Measurements from ENCODE around the gene BTG4. TPM values are rescaled to one million over a fixed set of nuclear protein-coding genes. Genes with fewer than 3 reads are reported as not detected.
A peak's percentile ranks its signal among the peaks of the same experiment; 100 is the strongest.

BTG4 gene
- polyA plus RNA-seq, 1 donor from 2014 or later: not detected

GRCh38 chr11:111541254-111542061 lies 29.3 kb upstream of the BTG4 start:
- Mint-ChIP-seq H3K27ac (no peak overlapping the region), H3K4me1 (peaks cover 3 to 9% (median 7%) of the 10 kb centered on the region in 3 donors), H3K4me3 (peak overlapping the region; percentile 67 to 92 (median 80)), H3K27me3 (peaks cover 51% of the 10 kb centered on the region), H3K9me3 (peaks cover 0 to 2% (median 0%) of the 10 kb centered on the region in 3 donors), H3K36me3 (peaks cover 1% of the 10 kb centered on the region)

GRCh38 chr11:111540937-111541253 lies 28.7 kb upstream of the BTG4 start:
- Mint-ChIP-seq H3K27me3 (peaks cover 51% of the 10 kb centered on the region), H3K36me3 (peaks cover 1% of the 10 kb centered on the region), H3K27ac (no peak overlapping the region), H3K9me3 (peaks cover 0 to 2% (median 0%) of the 10 kb centered on the region in 3 donors), H3K4me3 (peak overlapping the region in 3 of 4 donors; percentile 47 to 92 (median 84)), H3K4me1 (peaks cover 3 to 9% (median 7%) of the 10 kb centered on the region in 3 donors)

DNA sequence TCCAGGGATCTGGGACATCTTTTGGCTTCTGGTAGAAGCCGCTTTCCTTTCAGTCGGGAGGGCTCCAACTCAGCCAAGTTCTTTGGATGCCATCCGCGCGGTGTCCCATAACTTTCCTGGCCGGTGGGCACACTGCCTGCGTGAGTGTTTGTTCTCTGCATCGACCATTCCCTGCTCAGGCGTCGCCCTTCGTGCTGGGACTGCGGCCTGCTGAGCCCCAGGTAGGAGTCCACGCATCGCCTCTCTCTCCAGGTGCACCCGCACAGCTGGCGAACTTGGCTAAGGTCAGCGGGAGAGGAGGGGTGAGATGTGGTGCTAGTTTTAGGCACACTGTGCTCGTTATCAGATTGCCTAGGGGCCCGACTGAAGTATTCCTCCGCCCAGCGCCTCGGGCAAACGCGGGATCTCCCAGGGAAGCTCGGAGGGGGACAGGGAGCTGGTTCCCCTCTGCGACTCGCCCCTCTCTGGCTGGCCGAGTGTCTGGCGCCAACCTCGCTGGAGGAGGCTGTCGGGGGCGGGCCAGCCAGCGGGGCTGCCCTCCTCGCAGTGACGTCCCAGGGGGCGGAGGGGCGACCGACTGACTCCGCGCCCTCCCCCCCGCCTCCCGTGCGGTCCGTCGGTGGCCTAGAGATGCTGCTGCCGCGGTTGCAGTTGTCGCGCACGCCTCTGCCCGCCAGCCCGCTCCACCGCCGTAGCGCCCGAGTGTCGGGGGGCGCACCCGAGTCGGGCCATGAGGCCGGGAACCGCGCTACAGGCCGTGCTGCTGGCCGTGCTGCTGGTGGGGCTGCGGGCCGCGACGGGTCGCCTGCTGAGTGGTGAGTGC lies 28.1 kb upstream of the BTG4 start, which contains the start of gene LAYN:
LAYN (plus strand) TSS at position 607 of the 823 bp plus-strand sequence; CDS start at position 731, 124 bp downstream.
- Mint-ChIP-seq H3K27me3 (peaks cover 55% of the 10 kb centered on the region), H3K36me3 (peaks cover 1% of the 10 kb centered on the region), H3K4me3 (peak within 1 kb of the TSS; percentile 67 to 92 (median 80)), H3K9me3 (peaks cover 0 to 2% (median 0%) of the 10 kb centered on the region in 3 donors), H3K4me1 (peaks cover 3 to 9% (median 7%) of the 10 kb centered on the region in 3 donors), H3K27ac (no peak within 1 kb of the TSS)

DNA sequence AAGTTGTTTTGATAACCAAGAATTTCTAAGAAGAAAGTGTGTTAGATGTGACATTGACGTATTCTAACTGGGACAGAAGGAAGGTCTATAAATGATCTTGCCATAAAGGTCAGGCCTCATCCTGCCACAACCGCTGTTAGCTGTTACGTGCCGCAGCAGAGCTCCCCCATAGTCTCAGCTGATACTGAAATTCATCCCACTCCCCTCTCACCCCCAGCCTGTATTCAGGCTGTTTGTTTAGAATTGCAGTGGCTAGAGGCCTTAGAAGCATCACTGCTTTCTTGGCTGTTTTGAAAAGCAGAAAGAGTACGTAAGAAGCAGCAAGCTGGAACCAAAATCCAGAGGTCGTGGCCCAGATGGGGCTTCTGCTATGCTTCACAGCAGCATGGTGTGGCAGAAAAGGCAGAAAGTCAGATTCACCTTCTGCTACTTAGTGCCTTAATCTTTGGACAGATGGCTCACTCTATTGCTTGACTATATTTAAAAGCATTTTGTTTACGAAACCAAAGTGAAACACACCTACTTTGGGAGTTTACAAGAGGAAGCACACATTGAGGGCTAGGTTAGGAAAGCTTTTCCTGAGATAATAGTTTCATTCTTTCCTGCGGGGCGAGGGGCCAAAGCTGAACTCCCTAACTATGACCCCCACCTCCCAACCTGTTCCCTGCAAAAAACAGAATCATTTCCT lies 27.4 kb upstream of the BTG4 start:
- H3K4me3 Mint-ChIP-seq: peak overlapping the region in 3 of 4 donors; percentile 18 to 50 (median 44)
- peaks cover 0 to 2% (median 0%) of the 10 kb centered on the region in 3 donors for H3K9me3 Mint-ChIP-seq
- no peak overlapping the region for H3K27ac Mint-ChIP-seq
- H3K36me3 Mint-ChIP-seq: peaks cover 1% of the 10 kb centered on the region
- peaks cover 3 to 9% (median 7%) of the 10 kb centered on the region in 3 donors for H3K4me1 Mint-ChIP-seq
- peaks cover 56% of the 10 kb centered on the region for H3K27me3 Mint-ChIP-seq

- Mint-ChIP-seq H3K27ac (no peak overlapping the region), H3K9me3 (peaks cover 0 to 2% (median 0%) of the 10 kb centered on the region in 3 donors), H3K36me3 (peaks cover 3% of the 10 kb centered on the region), H3K27me3 (peaks cover 55% of the 10 kb centered on the region), H3K4me3 (peak overlapping the region in 1 of 4 donors; percentile 34), H3K4me1 (peaks cover 3 to 9% (median 7%) of the 10 kb centered on the region in 3 donors)
Measured at GRCh38 chr11:111538407-111539114, 26.4 kb upstream of the BTG4 start.

- H3K27me3 Mint-ChIP-seq: peaks cover 53% of the 10 kb centered on the region
- H3K4me3 Mint-ChIP-seq: no peak overlapping the region
- peaks cover 3 to 9% (median 7%) of the 10 kb centered on the region in 3 donors for H3K4me1 Mint-ChIP-seq
- H3K36me3 Mint-ChIP-seq: peaks cover 3% of the 10 kb centered on the region
- peak overlapping the region in 1 of 3 donors; percentile 27 for H3K27ac Mint-ChIP-seq
- H3K9me3 Mint-ChIP-seq: peaks cover 0 to 2% (median 0%) of the 10 kb centered on the region in 3 donors
Measured at GRCh38 chr11:111537336-111537860, 25.2 kb upstream of the BTG4 start.

DNA sequence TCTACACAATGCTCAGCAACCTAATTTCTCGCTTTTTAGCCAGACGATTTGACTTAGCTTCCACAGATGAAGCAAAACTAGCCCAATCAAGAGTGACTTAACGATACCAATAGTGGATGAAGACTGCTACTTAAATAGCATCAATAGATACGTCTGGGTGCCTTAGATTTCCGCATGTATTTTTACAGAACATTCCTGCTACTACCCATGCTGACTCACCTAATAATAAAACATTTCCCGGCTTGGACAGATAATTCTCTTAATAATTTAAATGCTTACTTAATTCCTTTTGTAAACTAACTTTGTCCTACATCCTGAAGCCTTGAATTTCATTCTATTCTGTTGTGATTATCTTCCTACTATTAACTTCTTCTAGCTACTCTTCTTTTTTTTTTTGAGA lies 23.1 kb upstream of the BTG4 start:
- H3K27ac Mint-ChIP-seq: no peak overlapping the region
- peaks cover 0 to 5% (median 2%) of the 10 kb centered on the region in 3 donors for H3K4me1 Mint-ChIP-seq
- H3K36me3 Mint-ChIP-seq: peaks cover 3% of the 10 kb centered on the region
- H3K4me3 Mint-ChIP-seq: no peak overlapping the region
- H3K27me3 Mint-ChIP-seq: peaks cover 37% of the 10 kb centered on the region
- peaks cover 0 to 2% (median 0%) of the 10 kb centered on the region in 3 donors for H3K9me3 Mint-ChIP-seq

- Mint-ChIP-seq H3K36me3 (peaks cover 1% of the 10 kb centered on the region), H3K27ac (no peak overlapping the region), H3K4me3 (no peak overlapping the region), H3K9me3 (no peaks in the 10 kb centered on the region), H3K4me1 (no peaks in the 10 kb centered on the region), H3K27me3 (peaks cover 12% of the 10 kb centered on the region)
Measured at GRCh38 chr11:111532365-111532709, 20.2 kb upstream of the BTG4 start.

- H3K36me3 Mint-ChIP-seq: peaks cover 1% of the 10 kb centered on the region
- no peak overlapping the region for H3K4me3 Mint-ChIP-seq
- H3K4me1 Mint-ChIP-seq: no peaks in the 10 kb centered on the region
- peaks cover 9% of the 10 kb centered on the region for H3K27me3 Mint-ChIP-seq
- no peaks in the 10 kb centered on the region for H3K9me3 Mint-ChIP-seq
- H3K27ac Mint-ChIP-seq: no peak overlapping the region
Measured at GRCh38 chr11:111531687-111532364, 19.6 kb upstream of the BTG4 start.

- Mint-ChIP-seq H3K9me3 (no peaks in the 10 kb centered on the region), H3K4me1 (peaks cover 0 to 1% (median 0%) of the 10 kb centered on the region in 3 donors), H3K27ac (no peak overlapping the region), H3K4me3 (no peak overlapping the region), H3K36me3 (peaks cover 1% of the 10 kb centered on the region), H3K27me3 (peaks cover 6% of the 10 kb centered on the region)
Measured at GRCh38 chr11:111531136-111531535, 18.9 kb upstream of the BTG4 start.

GRCh38 chr11:111530091-111530490 lies 17.9 kb upstream of the BTG4 start:
- no peaks in the 10 kb centered on the region for H3K9me3 Mint-ChIP-seq
- H3K4me1 Mint-ChIP-seq: peaks cover 0 to 1% (median 0%) of the 10 kb centered on the region in 3 donors
- no peak overlapping the region for H3K27ac Mint-ChIP-seq
- H3K36me3 Mint-ChIP-seq: peaks cover 1% of the 10 kb centered on the region
- H3K27me3 Mint-ChIP-seq: peaks cover 4% of the 10 kb centered on the region
- no peak overlapping the region for H3K4me3 Mint-ChIP-seq

DNA sequence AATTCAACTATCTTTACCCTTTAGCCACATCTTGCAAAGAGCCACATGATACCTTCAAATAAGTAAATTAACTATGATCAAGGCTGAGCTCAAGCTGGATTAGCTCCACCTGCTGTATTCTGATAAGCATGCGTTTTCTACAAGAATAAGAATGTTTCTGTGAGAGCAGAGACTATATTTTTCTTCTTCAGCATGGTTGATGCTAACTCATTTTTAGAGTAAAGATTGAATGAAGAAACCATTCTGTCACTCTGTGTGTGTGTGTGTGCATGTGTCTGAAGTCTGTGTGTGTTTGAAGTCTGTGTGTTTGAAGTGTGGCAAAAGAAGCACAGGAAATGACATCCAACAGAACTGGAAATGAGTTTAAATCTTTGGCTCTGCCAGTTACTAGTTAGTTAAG lies 16.4 kb upstream of the BTG4 start:
- H3K36me3 Mint-ChIP-seq: no peaks in the 10 kb centered on the region
- H3K4me3 Mint-ChIP-seq: no peak overlapping the region
- H3K4me1 Mint-ChIP-seq: peaks cover 0 to 1% (median 0%) of the 10 kb centered on the region in 3 donors
- no peak overlapping the region for H3K27ac Mint-ChIP-seq
- no peaks in the 10 kb centered on the region for H3K9me3 Mint-ChIP-seq
- peaks cover 2% of the 10 kb centered on the region for H3K27me3 Mint-ChIP-seq

GRCh38 chr11:111527279-111527678 lies 15.1 kb upstream of the BTG4 start:
- H3K4me3 Mint-ChIP-seq: no peak overlapping the region
- no peaks in the 10 kb centered on the region for H3K9me3 Mint-ChIP-seq

More at GRCh38 chr11:111527279-111527678, 15.1 kb upstream of the BTG4 start:
- H3K4me1 Mint-ChIP-seq: peaks cover 0 to 1% (median 0%) of the 10 kb centered on the region in 3 donors
- H3K27ac Mint-ChIP-seq: no peak overlapping the region
- H3K27me3 Mint-ChIP-seq: peaks cover 2% of the 10 kb centered on the region
- no peaks in the 10 kb centered on the region for H3K36me3 Mint-ChIP-seq

All from IgD-negative memory B cell (primary cell).